Skeletal muscle tissue (tissue), 4 donors: Measurements from ENCODE around the gene SRSF7. TPM values are rescaled to one million over a fixed set of nuclear protein-coding genes. Genes with fewer than 3 reads are reported as not detected.
"Not testable (repeated sequence)": the region's sequence is repeated elsewhere in the genome, so short reads cannot be mapped to it uniquely, and the experiment has no call there.

ENCODE experiments used
- H3K27ac ChIP-seq: one replicate; pipeline ENCODE4 v1.7.0; 2013; ENCODE audit warnings: mild to moderate bottlenecking, low read depth, low read length, inconsistent platforms
- H3K27me3 ChIP-seq, 3 donors: one replicate each; pipeline ENCODE4 v1.7.0; 2013; ENCODE audit warnings: low read length in 3 of 3; ENCODE audit not compliant: control insufficient read depth in 3 of 3, insufficient read depth in 3 of 3
- H3K36me3 ChIP-seq, 3 donors: one replicate each; pipeline ENCODE4 v1.7.0; 2013; ENCODE audit warnings: low read length in 3 of 3; ENCODE audit not compliant: control insufficient read depth in 3 of 3, insufficient read depth in 3 of 3
- H3K4me1 ChIP-seq, 3 donors: one replicate each; pipeline ENCODE4 v1.7.0; 2013; ENCODE audit warnings: low read length in 3 of 3, mild to moderate bottlenecking in 3 of 3; ENCODE audit not compliant: control insufficient read depth in 3 of 3, insufficient read depth in 3 of 3
- H3K4me3 ChIP-seq, 3 donors: one replicate each; pipeline ENCODE4 v1.7.0; 2013; ENCODE audit warnings: low read length in 3 of 3
- H3K9ac ChIP-seq, 3 donors: one replicate each; pipeline ENCODE4 v1.7.0; 2013; ENCODE audit warnings: low read length in 3 of 3, mild to moderate bottlenecking in 3 of 3, moderate library complexity in 2 of 3, low read depth in 1 of 3
- H3K9me3 ChIP-seq, 3 donors: one replicate each; pipeline ENCODE4 v1.7.0; 2013; ENCODE audit warnings: low read length in 3 of 3; ENCODE audit not compliant: control insufficient read depth in 3 of 3
- total RNA-seq: library from RNA; depleted of rRNA; stranded (reverse); fragments of >200 nt; gene quantifications from one replicate; pipeline ENCODE4 v1.2.3, GENCODE V29; 2014
- donor health status: Osteomylitis.

The SRSF7 gene
- total RNA-seq, 1 donor from 2014 or later, result 79.9 TPM

DNA sequence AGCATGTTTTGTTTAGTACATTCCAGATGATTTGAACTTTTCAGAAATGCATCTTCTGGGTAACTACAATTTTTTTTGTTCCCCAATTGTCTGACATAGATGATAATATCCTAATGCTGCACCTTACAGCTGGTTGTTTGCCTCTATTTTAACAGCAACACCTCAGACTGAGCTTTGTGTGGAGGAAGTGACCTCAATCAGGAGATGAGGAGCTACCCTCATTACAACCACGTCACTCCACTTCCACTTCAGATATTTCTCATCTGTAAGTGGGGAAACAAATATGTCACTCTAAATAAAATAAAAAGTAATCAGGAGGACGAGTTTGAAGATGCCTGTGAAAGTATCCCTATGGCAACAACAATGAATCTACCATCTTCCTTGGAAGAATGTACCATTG, 12.1 kb upstream of the SRSF7 start:
- Histone ChIP-seq H3K4me3 (no peak overlapping the region), H3K27ac (no peak overlapping the region), H3K36me3 (no peaks in the 10 kb centered on the region), H3K27me3 (no peaks in the 10 kb centered on the region), H3K4me1 (no peaks in the 10 kb centered on the region), H3K9me3 (no peaks in the 10 kb centered on the region), H3K9ac (no peak overlapping the region)

DNA sequence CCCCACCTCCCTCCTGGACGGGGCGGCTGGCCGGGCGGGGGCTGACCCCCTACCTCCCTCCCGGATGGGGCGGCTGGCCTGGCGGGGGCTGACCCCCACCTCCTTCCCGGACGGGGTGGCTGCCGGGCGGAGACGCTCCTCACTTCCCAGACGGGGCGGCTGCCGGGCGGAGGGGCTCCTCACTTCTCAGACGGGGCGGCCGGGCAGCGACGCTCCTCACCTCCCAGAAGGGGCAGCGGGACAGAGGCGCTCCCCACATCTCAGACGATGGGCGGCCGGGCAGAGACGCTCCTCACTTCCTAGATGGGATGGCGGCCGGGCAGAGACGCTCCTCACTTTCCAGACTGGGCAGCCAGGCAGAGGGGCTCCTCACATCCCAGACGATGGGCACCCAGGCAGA, 4.7 kb upstream of the SRSF7 start:
- not testable (repeated sequence) for H3K9ac ChIP-seq, H3K36me3 ChIP-seq, H3K27me3 ChIP-seq, H3K4me1 ChIP-seq, H3K27ac ChIP-seq, H3K4me3 ChIP-seq, H3K9me3 ChIP-seq

DNA sequence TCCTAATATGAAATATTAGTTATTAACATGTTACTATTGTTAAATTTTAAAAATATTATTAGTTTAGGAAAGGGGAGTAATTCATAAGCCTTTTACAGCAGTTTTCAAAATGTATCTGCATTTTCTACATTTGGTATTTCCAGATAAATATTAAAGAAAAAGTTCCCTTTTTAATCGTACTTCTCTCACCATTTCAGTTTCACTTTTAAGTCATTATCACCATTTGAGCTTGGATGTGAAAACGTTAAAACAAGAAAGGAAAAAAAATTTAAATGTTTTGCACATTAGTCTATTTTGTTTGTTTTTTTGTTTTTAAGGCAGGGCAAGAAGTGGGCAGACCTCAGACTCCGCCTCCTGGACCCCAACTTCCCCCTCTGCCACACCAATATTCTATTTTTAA, 3.3 kb upstream of the SRSF7 start:
- H3K36me3 ChIP-seq, result peaks cover 0 to 5% (median 3%) of the 10 kb centered on the region in 3 donors
- H3K27ac ChIP-seq, result no peak overlapping the region
- no peak overlapping the region for H3K4me3 ChIP-seq
- H3K4me1 ChIP-seq, result peaks cover 13 to 15% (median 13%) of the 10 kb centered on the region in 3 donors
- peak overlapping the region in 2 of 3 donors; percentile 32 to 51 for H3K9ac ChIP-seq
- no peaks in the 10 kb centered on the region for H3K27me3 ChIP-seq
- no peaks in the 10 kb centered on the region for H3K9me3 ChIP-seq

DNA sequence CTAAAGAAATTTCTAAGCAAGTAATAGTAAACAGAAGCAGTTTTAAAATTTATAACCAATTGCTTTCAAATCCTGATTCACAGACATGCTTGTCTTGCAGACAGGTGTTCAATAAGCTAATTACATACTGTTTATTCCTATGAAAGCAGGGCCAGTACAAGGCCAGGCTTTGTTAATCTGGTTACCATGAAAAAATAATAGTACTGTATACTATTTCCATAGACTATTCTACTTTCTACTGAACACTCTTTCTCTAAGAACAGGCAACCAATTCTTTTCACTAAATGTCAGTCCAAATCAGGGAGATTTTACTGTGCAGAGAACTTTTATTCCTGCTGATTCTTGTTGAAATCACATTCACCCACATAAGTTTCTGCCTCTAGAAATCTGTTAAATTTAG, 2.9 kb upstream of the SRSF7 start:
- H3K27ac ChIP-seq, result no peak overlapping the region
- peaks cover 1 to 8% (median 5%) of the 10 kb centered on the region in 3 donors for H3K36me3 ChIP-seq
- H3K4me3 ChIP-seq, result no peak overlapping the region
- H3K27me3 ChIP-seq, result no peaks in the 10 kb centered on the region
- H3K9me3 ChIP-seq, result no peaks in the 10 kb centered on the region
- H3K4me1 ChIP-seq, result peaks cover 15 to 18% (median 16%) of the 10 kb centered on the region in 3 donors
- no peak overlapping the region for H3K9ac ChIP-seq

DNA sequence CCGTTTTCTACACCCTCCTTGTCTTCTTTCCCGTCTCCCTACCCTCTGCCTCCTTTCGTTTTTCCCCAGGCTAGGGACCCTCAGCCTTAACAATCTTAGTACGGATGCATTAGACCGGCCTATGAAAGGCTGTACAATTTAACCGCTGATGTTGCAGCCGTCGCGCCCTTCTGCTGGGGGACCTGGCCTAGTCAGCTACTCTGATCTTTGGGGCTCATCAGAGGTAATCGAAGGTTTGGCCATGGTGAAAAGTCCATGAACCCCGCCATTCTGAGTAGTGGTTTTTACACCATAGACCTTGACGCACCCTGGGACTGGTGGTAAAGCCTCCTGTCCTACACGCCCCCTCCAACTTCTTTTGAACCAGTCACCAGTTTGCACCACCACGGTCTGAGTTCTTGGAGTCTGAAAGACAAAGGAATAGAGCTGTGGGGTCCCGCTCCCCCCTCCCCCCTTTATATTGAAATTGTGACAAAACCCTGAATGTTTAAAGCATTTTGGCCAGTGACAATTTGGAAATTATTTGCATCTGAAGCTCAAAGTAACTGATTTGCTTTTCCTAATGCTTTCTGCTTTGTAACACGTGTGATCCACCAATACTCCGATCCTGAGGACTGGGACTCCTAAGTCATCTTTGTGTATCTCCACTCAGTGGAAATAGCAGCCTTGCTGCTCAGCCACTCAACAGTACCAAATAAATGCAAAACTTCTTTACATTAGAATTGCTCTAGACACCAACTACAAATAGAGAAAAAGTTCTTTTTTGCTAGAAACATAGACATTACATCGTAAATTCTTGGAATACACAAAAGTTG, 642 bp upstream of the SRSF7 start:
- H3K9me3 ChIP-seq, result no peaks in the 10 kb centered on the region
- H3K9ac ChIP-seq, result peak overlapping the region; percentile 93 to 100 (median 100)
- no peaks in the 10 kb centered on the region for H3K27me3 ChIP-seq
- peak overlapping the region; percentile 100 for H3K4me3 ChIP-seq
- H3K4me1 ChIP-seq, result peaks cover 15 to 19% (median 18%) of the 10 kb centered on the region in 3 donors
- peak overlapping the region; percentile 98 for H3K27ac ChIP-seq
- peaks cover 18 to 30% (median 27%) of the 10 kb centered on the region in 3 donors for H3K36me3 ChIP-seq

DNA sequence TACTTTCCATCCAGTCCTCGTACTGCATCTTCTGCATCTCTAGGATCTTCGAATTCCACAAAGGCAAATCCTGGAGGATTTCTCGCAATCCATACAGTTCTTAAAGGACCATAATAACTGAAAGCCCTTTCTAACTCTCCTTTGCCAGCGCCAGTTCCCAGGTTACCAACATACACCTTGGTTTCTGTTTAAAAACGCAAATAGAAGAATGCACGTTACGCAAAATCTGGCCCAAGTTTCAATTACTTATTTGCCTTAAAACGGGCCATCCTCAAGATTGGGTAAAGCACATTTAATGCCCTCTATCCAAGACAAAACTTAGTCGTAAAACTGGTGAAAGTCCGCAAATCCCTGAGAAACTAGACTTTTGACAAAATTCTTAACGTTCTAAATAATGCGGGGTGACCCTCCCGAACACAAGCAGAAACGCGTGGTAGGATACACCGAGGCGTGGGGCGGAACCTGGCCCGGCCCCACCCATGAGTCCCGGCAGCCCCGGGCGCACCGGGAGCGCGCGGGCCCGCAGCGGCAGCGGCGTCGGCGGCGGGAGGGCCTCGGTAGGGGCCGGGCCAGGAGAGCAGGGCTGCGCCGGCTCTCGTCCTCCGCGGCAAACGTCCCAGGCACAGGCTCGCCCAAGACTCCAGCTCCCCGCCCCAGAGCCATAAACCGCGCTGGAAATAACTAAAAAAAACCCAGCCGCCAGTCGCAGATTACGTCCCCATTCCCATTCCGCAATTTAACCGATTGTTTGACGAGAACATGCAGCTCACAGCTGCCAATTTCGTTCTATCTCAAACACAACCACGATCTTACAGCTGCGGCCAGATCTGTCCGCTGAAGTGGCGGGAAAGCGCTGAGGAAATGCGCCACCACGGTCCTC, 910 bp downstream of the SRSF7 start:
- Histone ChIP-seq H3K9me3 (no peaks in the 10 kb centered on the region), H3K4me3 (peak overlapping the region; percentile 100), H3K36me3 (peaks cover 32 to 45% (median 42%) of the 10 kb centered on the region in 3 donors), H3K27me3 (no peaks in the 10 kb centered on the region), H3K27ac (peak overlapping the region; percentile 98), H3K9ac (peak overlapping the region; percentile 93 to 100 (median 100)), H3K4me1 (peaks cover 15 to 22% (median 18%) of the 10 kb centered on the region in 3 donors)

DNA sequence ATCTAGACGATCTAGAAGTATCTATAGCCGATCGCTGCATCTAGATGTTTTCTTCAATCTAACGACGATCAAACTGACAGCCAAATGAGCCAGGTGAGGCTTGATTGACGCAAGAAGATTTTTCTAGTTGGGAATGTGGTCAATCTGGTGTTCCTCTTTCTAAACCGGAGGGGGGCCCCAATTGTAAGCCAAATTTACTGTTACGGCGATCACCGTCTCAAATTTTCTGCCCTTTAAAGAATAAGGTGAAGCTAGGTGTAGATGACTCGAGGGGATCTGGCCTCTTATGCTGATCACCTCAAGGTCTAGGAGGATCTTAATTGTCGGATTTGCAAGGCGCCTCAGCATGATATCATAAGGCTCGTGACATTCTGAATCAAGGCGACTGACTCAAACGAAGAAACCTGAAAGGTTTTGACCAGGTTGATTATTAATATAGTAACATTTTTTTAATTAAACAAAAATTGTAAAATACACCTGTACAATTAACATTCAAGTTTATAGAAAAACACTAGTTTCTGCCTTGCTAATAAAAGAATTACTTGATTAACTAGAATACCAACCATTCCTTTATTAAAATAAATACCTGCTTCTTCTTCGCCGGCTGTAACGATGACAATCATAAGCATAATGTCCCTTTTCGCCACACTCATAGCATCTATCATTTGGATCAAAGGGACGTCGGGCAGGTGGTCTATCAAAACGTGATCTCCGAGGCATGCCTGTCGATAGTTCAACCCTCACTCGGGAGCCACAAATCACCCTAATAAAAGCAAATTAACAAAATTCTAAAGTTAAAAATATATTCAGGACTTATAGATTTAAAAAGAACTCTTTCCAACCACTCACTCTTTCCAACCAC, 2.0 kb downstream of the SRSF7 start:
- H3K4me3 ChIP-seq, result peak overlapping the region; percentile 100
- peak overlapping the region; percentile 93 to 100 (median 100) for H3K9ac ChIP-seq
- H3K9me3 ChIP-seq, result no peaks in the 10 kb centered on the region
- no peaks in the 10 kb centered on the region for H3K27me3 ChIP-seq
- no peak overlapping the region for H3K27ac ChIP-seq
- H3K4me1 ChIP-seq, result peaks cover 17 to 26% (median 22%) of the 10 kb centered on the region in 3 donors
- peaks cover 39 to 54% (median 53%) of the 10 kb centered on the region in 3 donors for H3K36me3 ChIP-seq

DNA sequence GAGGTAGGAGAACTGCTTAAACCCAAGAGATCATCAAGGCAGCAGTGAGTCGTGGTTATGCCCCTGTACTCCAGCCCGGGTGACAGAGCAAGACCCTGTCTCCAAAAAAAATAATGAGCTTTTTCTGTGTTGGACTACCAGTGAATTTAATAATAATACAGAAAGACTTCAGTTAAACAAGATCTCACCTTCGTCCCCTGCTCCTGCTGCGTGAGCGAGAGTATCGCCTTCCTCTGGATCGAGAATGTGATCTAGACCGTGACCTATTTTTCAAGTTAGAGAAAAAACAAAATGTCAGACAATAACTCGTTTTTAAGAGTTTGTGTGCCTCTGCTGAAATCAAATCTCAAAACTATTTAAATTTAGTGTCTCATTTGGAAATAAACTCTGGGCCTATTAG, 2.8 kb downstream of the SRSF7 start:
- Histone ChIP-seq H3K9me3 (no peaks in the 10 kb centered on the region), H3K27ac (no peak overlapping the region), H3K36me3 (peaks cover 39 to 60% (median 60%) of the 10 kb centered on the region in 3 donors), H3K27me3 (no peaks in the 10 kb centered on the region), H3K4me1 (peaks cover 17 to 33% (median 25%) of the 10 kb centered on the region in 3 donors), H3K9ac (peak overlapping the region in 1 of 3 donors; percentile 24), H3K4me3 (no peak overlapping the region)

DNA sequence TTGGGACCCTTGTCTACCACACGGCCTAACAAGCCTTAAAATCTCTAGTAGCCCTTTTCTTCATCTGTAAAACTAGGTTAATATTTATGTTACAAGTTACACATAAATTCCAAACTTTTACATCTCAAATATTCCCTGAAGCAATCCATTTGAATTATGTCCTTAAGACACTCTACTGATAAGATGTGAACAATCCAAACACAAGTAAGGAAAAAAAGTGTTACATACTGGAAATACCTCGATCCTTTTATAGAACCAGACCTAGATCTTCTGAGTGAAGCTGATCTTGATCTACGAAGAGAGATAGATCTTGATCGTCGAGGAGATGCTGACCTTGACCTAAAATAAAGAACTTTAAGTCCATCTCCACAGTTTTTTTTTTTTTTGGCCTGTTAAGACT, 3.3 kb downstream of the SRSF7 start:
- Histone ChIP-seq H3K27ac (no peak overlapping the region), H3K4me3 (no peak overlapping the region), H3K9ac (no peak overlapping the region)

More for the DNA sequence above, 3.3 kb downstream of the SRSF7 start:
- peaks cover 39 to 65% (median 63%) of the 10 kb centered on the region in 3 donors for H3K36me3 ChIP-seq
- no peaks in the 10 kb centered on the region for H3K27me3 ChIP-seq
- no peaks in the 10 kb centered on the region for H3K9me3 ChIP-seq
- peaks cover 17 to 33% (median 27%) of the 10 kb centered on the region in 3 donors for H3K4me1 ChIP-seq
